ENCODE data around the gene RPAP2.

RPAP2 gene

DNA sequence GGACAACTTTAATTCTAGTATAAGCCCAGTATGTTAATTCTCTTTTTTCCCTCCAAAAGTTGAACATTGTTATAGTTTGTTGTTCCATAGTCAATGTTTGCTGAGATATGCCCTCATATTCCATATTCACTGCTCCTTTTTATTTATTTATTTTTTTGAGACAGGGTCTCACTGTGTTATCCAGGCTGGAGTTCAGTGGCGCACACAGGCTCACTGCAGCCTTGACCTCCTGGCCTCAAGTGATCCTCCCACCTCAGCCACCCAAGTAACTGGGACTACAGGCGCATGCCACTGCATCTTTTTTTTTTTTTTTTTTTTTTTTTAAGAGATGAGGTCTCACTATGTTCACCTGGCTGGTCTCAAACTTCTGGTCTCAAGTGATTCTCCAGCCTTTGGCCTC lies 149.1 kb downstream of the RPAP2 start:
- no peak for DNase-seq

Data from SHP77 (cell line).